Putamen (tissue), 1 donor: ENCODE results near the gene CCDC127.
A peak's percentile ranks its signal among the peaks of the same experiment; 100 is the strongest.
"Not testable (repeated sequence)": the region's sequence is repeated elsewhere in the genome, so short reads cannot be mapped to it uniquely, and the experiment has no call there.

Experiments used
- DNase-seq: peaks from one replicate; pipeline ENCODE4 v3.0.0-alpha.2; 2016; ENCODE audit warnings: low spot score

CCDC127 gene

GRCh38 chr5:233426-233825, 15.5 kb upstream of the CCDC127 start:
- not testable (repeated sequence) for DNase-seq

GRCh38 chr5:231661-232060, 13.7 kb upstream of the CCDC127 start:
- DNase-seq, result peak; percentile 53

- no peak for DNase-seq
Measured at GRCh38 chr5:230711-231110, 12.8 kb upstream of the CCDC127 start.

- DNase-seq, result peak; percentile 70
Measured at GRCh38 chr5:228886-229285, 10.9 kb upstream of the CCDC127 start.

GRCh38 chr5:227375-227774, 9.4 kb upstream of the CCDC127 start:
- peak; percentile 22 for DNase-seq

GRCh38 chr5:225334-225733, 7.4 kb upstream of the CCDC127 start:
- no peak for DNase-seq

GRCh38 chr5:223791-224190, 5.8 kb upstream of the CCDC127 start:
- DNase-seq, result no peak

GRCh38 chr5:222951-223715, 5.2 kb upstream of the CCDC127 start:
- DNase-seq, result not testable (repeated sequence)

- DNase-seq, result no peak
Measured at GRCh38 chr5:219991-220390, 2.0 kb upstream of the CCDC127 start.

GRCh38 chr5:219460-219863, 1.5 kb upstream of the CCDC127 start:
- DNase-seq, result no peak

GRCh38 chr5:218457-219291, 721 bp upstream of the CCDC127 start:
- no peak for DNase-seq

GRCh38 chr5:216076-216475, 1.9 kb downstream of the CCDC127 start:
- DNase-seq, result not testable (repeated sequence)

- DNase-seq, result not testable (repeated sequence)
Measured at GRCh38 chr5:215256-215655, 2.7 kb downstream of the CCDC127 start.

- DNase-seq, result no peak
Measured at GRCh38 chr5:213803-214395, 4.1 kb downstream of the CCDC127 start.

- no peak for DNase-seq
Measured at GRCh38 chr5:208449-209114, 9.4 kb downstream of the CCDC127 start.

GRCh38 chr5:207599-207998, 10.4 kb downstream of the CCDC127 start:
- DNase-seq, result no peak

GRCh38 chr5:206927-207536, 10.9 kb downstream of the CCDC127 start:
- no peak for DNase-seq

GRCh38 chr5:206406-206805, 11.5 kb downstream of the CCDC127 start:
- DNase-seq, result no peak

- no peak for DNase-seq
Measured at GRCh38 chr5:204966-205670, 12.8 kb downstream of the CCDC127 start.

GRCh38 chr5:204462-204861, 13.5 kb downstream of the CCDC127 start:
- DNase-seq, result no peak

- DNase-seq, result no peak
Measured at GRCh38 chr5:204001-204400, 14.0 kb downstream of the CCDC127 start.
